KG1 (cell line): Measurements from ENCODE around the gene TOB2.
"Not testable (repeated sequence)": the region's sequence is repeated elsewhere in the genome, so short reads cannot be mapped to it uniquely, and the experiment has no call there.

Experiments
- DNase-seq: peaks from one replicate; lab custom pipeline; 2025; lab: John Stamatoyannopoulos, UW

TOB2 gene

GRCh38 chr22:41461901-41462300 is 15.3 kb upstream of the TOB2 start:
- no peak for DNase-seq

- DNase-seq = not testable (repeated sequence)
These were observed 13.5 kb upstream of the TOB2 start for GRCh38 chr22:41460071-41460470.

- no peak for DNase-seq
These were observed 12.8 kb upstream of the TOB2 start for GRCh38 chr22:41459431-41459830.

- DNase-seq = no peak
These were observed 11.6 kb upstream of the TOB2 start for GRCh38 chr22:41458161-41458728.

- peak; percentile 91 for DNase-seq
These were observed 1.7 kb upstream of the TOB2 start for GRCh38 chr22:41448189-41448808.

GRCh38 chr22:41447435-41448188 is 1.0 kb upstream of the TOB2 start:
- peak; percentile 63 for DNase-seq

- DNase-seq = no peak
These were observed 522 bp downstream of the TOB2 start for GRCh38 chr22:41446057-41446501.

GRCh38 chr22:41445129-41446056 is 1.2 kb downstream of the TOB2 start:
- DNase-seq = peak; percentile 45

GRCh38 chr22:41444360-41445128 is 2.1 kb downstream of the TOB2 start:
- DNase-seq = peak; percentile 87

- DNase-seq = no peak
These were observed 4.3 kb downstream of the TOB2 start for GRCh38 chr22:41442240-41442792.

GRCh38 chr22:41440511-41440910 is 6.1 kb downstream of the TOB2 start:
- not testable (repeated sequence) for DNase-seq

- DNase-seq = no peak
These were observed 9.4 kb downstream of the TOB2 start for GRCh38 chr22:41437198-41437597.

GRCh38 chr22:41436322-41437113 is 10.1 kb downstream of the TOB2 start:
- no peak for DNase-seq

- no peak for DNase-seq
These were observed 11.0 kb downstream of the TOB2 start for GRCh38 chr22:41435560-41435959.

GRCh38 chr22:41434361-41435003 is 12.1 kb downstream of the TOB2 start:
- not testable (repeated sequence) for DNase-seq

- not testable (repeated sequence) for DNase-seq
These were observed 13.1 kb downstream of the TOB2 start for GRCh38 chr22:41433480-41433879.

GRCh38 chr22:41431656-41432055 is 14.9 kb downstream of the TOB2 start:
- no peak for DNase-seq

- DNase-seq = no peak
These were observed 16.7 kb downstream of the TOB2 start for GRCh38 chr22:41429951-41430332.

GRCh38 chr22:41429232-41429950 is 17.2 kb downstream of the TOB2 start:
- no peak for DNase-seq
